HG03066 (cell line): ENCODE measurements around the gene UGT1A3.
"Not testable (repeated sequence)": the region's sequence is repeated elsewhere in the genome, so short reads cannot be mapped to it uniquely, and the experiment has no call there.

Experiments used
- ATAC-seq: cut with Tn5 transposase; IDR thresholded peaks from one replicate; pipeline ENCODE4 v1.9.1; 2021; ENCODE audit warnings: low read depth; ENCODE audit not compliant: unreplicated experiment

UGT1A3 gene

GRCh38 chr2:233728723-233729301 is at the start of gene UGT1A3:
Gene UGT1A3 (plus strand): TSS chr2:233729042. CDS start chr2:233729127, 85 bp downstream.
- ATAC-seq = no peak

GRCh38 chr2:233679196-233679595 is 49.6 kb upstream of the UGT1A3 start:
- ATAC-seq = no peak

GRCh38 chr2:233680361-233681045 is 48.3 kb upstream of the UGT1A3 start:
- ATAC-seq = no peak

- no peak for ATAC-seq
Measured at GRCh38 chr2:233681521-233682099, 47.2 kb upstream of the UGT1A3 start, which contains the start of gene UGT1A7. Gene UGT1A7 (plus strand): TSS chr2:233681901. CDS start chr2:233681938, 37 bp downstream.

GRCh38 chr2:233684640-233685039 is 44.2 kb upstream of the UGT1A3 start:
- ATAC-seq = no peak

GRCh38 chr2:233686928-233687327 is 41.9 kb upstream of the UGT1A3 start:
- ATAC-seq = no peak

- ATAC-seq = no peak
Measured at GRCh38 chr2:233688341-233688740, 40.5 kb upstream of the UGT1A3 start.

- no peak for ATAC-seq
Measured at GRCh38 chr2:233689031-233689430, 39.8 kb upstream of the UGT1A3 start.

GRCh38 chr2:233689501-233689900 is 39.3 kb upstream of the UGT1A3 start:
- ATAC-seq = no peak

- ATAC-seq = no peak
Measured at GRCh38 chr2:233690444-233690843, 38.4 kb upstream of the UGT1A3 start.

GRCh38 chr2:233691443-233692433 is 37.1 kb upstream of the UGT1A3 start:
- ATAC-seq = no peak

- ATAC-seq = no peak
Measured at GRCh38 chr2:233692648-233693047, 36.2 kb upstream of the UGT1A3 start, which contains the start of gene UGT1A6. Gene UGT1A6 (plus strand): TSS chr2:233692890. CDS start chr2:233693005, 115 bp downstream.

- no peak for ATAC-seq
Measured at GRCh38 chr2:233693963-233694362, 34.9 kb upstream of the UGT1A3 start.

- no peak for ATAC-seq
Measured at GRCh38 chr2:233698740-233699139, 30.1 kb upstream of the UGT1A3 start.

GRCh38 chr2:233699424-233700027 is 29.3 kb upstream of the UGT1A3 start:
- no peak for ATAC-seq

- ATAC-seq = no peak
Measured at GRCh38 chr2:233700028-233700635, 28.7 kb upstream of the UGT1A3 start.

GRCh38 chr2:233700842-233701241 is 28.0 kb upstream of the UGT1A3 start:
- not testable (repeated sequence) for ATAC-seq

- no peak for ATAC-seq
Measured at GRCh38 chr2:233702238-233702637, 26.6 kb upstream of the UGT1A3 start.

- ATAC-seq = no peak
Measured at GRCh38 chr2:233705911-233706506, 22.8 kb upstream of the UGT1A3 start.
